HEK293 (cell line): ENCODE results near the gene UBFD1.

Source experiments
- CTCF ChIA-PET: fragments of 350-600 bp; formaldehyde crosslinking; extraction: SDS; loops from one replicate; lab custom pipeline; 2021; ENCODE audit warnings: antibody characterized with exemption; lab: Yijun Ruan, JAX
- POLR2A ChIA-PET: fragments of 300-600 bp; formaldehyde crosslinking; extraction: SDS; loops from one replicate; lab custom pipeline; 2020; ENCODE audit warnings: antibody characterized with exemption, inconsistent platforms; lab: Yijun Ruan, JAX
- H3K27ac ChIP-seq: fragments of 200-500 bp; sonication (Bioruptor generic); 2 replicates; pipeline ENCODE4 v1.5.1; 2014; ENCODE audit warnings: low read depth, low read length, control low read depth, inconsistent platforms; ENCODE audit errors: extremely low read depth
- H3K36me3 ChIP-seq, 2 experiments: fragments of 200-500 bp in 1 of 2; sonication (Bioruptor generic) in 1 of 2; 1 replicate in 1 of 2; 2 replicates in 1 of 2; pipeline ENCODE4 v1.5.1; 2014 to 2017; ENCODE audit warnings: inconsistent platforms in 2 of 2, low read length in 2 of 2; ENCODE audit not compliant: control insufficient read depth in 2 of 2, insufficient read depth in 1 of 2
- H3K4me1 ChIP-seq: fragments of 200-500 bp; sonication (Bioruptor generic); 2 replicates; pipeline ENCODE4 v1.5.1; 2014; ENCODE audit warnings: mild to moderate bottlenecking, low read length, inconsistent platforms; ENCODE audit not compliant: control insufficient read depth, insufficient read depth
- H3K4me3 ChIP-seq: 2 replicates; pipeline ENCODE4 v1.5.1; 2011; ENCODE audit warnings: low read depth, mild to moderate bottlenecking, control low read depth, low read length, moderate library complexity
- H3K9me3 ChIP-seq: fragments of 200-500 bp; sonication (Bioruptor generic); 2 replicates; pipeline ENCODE4 v1.5.1; 2014; ENCODE audit warnings: low read depth, low read length, inconsistent platforms; ENCODE audit not compliant: control insufficient read depth, insufficient read depth
- SP7 ChIP-seq: fragments of 450-650 bp; formaldehyde crosslinking; IDR thresholded peaks from 2 replicates; pipeline ENCODE4 v1.5.1; 2016; ENCODE audit warnings: missing biosample characterization, missing genetic modification characterization
- ZNF202 ChIP-seq: fragments of 450-650 bp; formaldehyde crosslinking; IDR thresholded peaks from 2 replicates; pipeline ENCODE4 v1.5.1; 2016; ENCODE audit warnings: missing biosample characterization, missing genetic modification characterization, borderline replicate concordance
- ZNF211 ChIP-seq: fragments of 450-650 bp; formaldehyde crosslinking; IDR thresholded peaks from 2 replicates; pipeline ENCODE4 v1.5.1; 2016; ENCODE audit warnings: low read depth, missing biosample characterization, missing genetic modification characterization
- ZNF266 ChIP-seq: fragments of 450-650 bp; formaldehyde crosslinking; IDR thresholded peaks from 2 replicates; pipeline ENCODE4 v1.5.1; 2016; ENCODE audit warnings: missing biosample characterization, missing genetic modification characterization, low read depth
- ZNF48 ChIP-seq: fragments of 450-650 bp; formaldehyde crosslinking; IDR thresholded peaks from 2 replicates; pipeline ENCODE4 v1.5.1; 2016; ENCODE audit warnings: missing biosample characterization, missing genetic modification characterization
- ZNF501 ChIP-seq: fragments of 450-650 bp; formaldehyde crosslinking; IDR thresholded peaks from 2 replicates; pipeline ENCODE4 v1.5.1; 2016; ENCODE audit warnings: missing biosample characterization, missing genetic modification characterization
- ZNF549 ChIP-seq: fragments of 450-650 bp; IDR thresholded peaks from 2 replicates; pipeline ENCODE4 v1.5.1; 2018; ENCODE audit warnings: missing biosample characterization, missing genetic modification characterization, mild to moderate bottlenecking, inconsistent platforms, moderate library complexity
- ZNF610 ChIP-seq: fragments of 450-650 bp; formaldehyde crosslinking; IDR thresholded peaks from 2 replicates; pipeline ENCODE4 v1.5.1; 2016; ENCODE audit warnings: missing biosample characterization, missing genetic modification characterization, borderline replicate concordance
- ZNF707 ChIP-seq: fragments of 450-650 bp; formaldehyde crosslinking; IDR thresholded peaks from 2 replicates; pipeline ENCODE4 v1.5.1; 2016; ENCODE audit warnings: missing biosample characterization, missing genetic modification characterization
- TF ChIP-seq, protein P1 (sequence below): fragments of 450-650 bp; formaldehyde crosslinking; IDR thresholded peaks from 2 replicates; pipeline ENCODE4 v1.5.1; 2016; ENCODE audit warnings: missing biosample characterization, missing genetic modification characterization
- TF ChIP-seq, protein P2 (sequence below): fragments of 450-650 bp; formaldehyde crosslinking; IDR thresholded peaks from 2 replicates; pipeline ENCODE4 v1.5.1; 2016; ENCODE audit warnings: missing biosample characterization, missing genetic modification characterization
- TF ChIP-seq, protein P3 (sequence below): fragments of 450-650 bp; formaldehyde crosslinking; IDR thresholded peaks from 2 replicates; pipeline ENCODE4 v1.5.1; 2016; ENCODE audit warnings: missing biosample characterization, missing genetic modification characterization

The UBFD1 gene

DNA sequence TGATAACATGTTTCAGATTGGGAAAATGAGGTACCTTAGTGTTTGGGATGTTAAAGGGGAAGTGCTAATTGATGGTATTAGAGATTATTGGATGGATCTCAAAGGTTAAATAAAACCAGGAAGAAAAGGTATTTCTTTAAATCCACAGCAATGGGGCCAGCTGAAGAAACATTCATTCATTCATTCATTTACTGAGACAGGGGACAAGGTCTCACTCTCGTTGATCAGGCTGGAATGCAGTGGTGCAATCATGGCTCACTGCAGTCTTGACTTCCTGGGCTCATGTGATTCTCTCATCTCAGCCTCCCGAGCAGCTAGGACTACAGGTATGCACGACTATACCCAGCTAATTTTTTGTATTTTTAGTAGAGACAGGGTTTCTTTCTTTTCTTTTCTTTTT, 20.1 kb upstream of the UBFD1 start:
- Histone ChIP-seq H3K36me3 (peaks cover 23 to 65% of the 10 kb centered on the region in 2 experiments; a peak in 2 of 3 replicates), H3K4me1 (no peaks in the 10 kb centered on the region), H3K4me3 (no peak overlapping the region), H3K9me3 (no peaks in the 10 kb centered on the region), H3K27ac (no peak overlapping the region)
- TF ChIP-seq ZNF707 (tag by site-specific recombination) (no peak), ZNF202 (no peak), ZNF549 (tag by site-specific recombination) (no peak), ZNF610 (tag by site-specific recombination) (no peak), ZNF266 (tag by site-specific recombination) (no peak), ZNF501 (tag by site-specific recombination) (no peak), SP7 (tag by site-specific recombination) (no peak), ZNF48 (tag by site-specific recombination) (no peak), ZNF211 (tag by site-specific recombination) (no peak)
- TF ChIP-seq, protein P1, sequence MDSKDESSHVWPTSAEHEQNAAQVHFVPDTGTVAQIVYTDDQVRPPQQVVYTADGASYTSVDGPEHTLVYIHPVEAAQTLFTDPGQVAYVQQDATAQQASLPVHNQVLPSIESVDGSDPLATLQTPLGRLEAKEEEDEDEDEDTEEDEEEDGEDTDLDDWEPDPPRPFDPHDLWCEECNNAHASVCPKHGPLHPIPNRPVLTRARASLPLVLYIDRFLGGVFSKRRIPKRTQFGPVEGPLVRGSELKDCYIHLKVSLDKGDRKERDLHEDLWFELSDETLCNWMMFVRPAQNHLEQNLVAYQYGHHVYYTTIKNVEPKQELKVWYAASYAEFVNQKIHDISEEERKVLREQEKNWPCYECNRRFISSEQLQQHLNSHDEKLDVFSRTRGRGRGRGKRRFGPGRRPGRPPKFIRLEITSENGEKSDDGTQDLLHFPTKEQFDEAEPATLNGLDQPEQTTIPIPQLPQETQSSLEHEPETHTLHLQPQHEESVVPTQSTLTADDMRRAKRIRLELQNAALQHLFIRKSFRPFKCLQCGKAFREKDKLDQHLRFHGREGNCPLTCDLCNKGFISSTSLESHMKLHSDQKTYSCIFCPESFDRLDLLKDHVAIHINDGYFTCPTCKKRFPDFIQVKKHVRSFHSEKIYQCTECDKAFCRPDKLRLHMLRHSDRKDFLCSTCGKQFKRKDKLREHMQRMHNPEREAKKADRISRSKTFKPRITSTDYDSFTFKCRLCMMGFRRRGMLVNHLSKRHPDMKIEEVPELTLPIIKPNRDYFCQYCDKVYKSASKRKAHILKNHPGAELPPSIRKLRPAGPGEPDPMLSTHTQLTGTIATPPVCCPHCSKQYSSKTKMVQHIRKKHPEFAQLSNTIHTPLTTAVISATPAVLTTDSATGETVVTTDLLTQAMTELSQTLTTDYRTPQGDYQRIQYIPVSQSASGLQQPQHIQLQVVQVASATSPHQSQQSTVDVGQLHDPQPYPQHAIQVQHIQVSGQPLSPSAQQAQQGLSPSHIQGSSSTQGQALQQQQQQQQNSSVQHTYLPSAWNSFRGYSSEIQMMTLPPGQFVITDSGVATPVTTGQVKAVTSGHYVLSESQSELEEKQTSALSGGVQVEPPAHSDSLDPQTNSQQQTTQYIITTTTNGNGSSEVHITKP (tag by site-specific recombination) = no peak
- ChIA-PET CTCF (no interaction called here), POLR2A (interaction anchor here (0.8 kb wide), 1 partner anchor 27 kb away, joined by 3 read pairs; the partner anchor contains the start of gene GGA2)

DNA sequence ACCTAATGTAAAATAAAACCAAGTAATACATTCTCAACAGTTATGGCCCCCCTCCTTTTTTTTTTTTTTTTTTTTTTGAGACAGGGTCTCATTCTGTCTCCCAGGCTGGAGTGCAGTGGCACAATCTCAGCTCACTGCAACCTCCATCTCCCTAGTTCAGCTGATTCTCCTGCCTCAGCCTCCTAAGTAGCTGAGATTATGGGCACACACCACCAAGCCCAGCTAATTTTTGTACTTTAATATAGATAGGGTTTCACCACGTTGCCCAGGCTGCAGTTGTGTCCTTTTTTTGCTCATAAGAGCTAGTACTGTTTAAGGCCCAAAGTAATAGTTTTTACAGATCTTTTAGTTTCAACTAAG, 18.6 kb upstream of the UBFD1 start:
- Histone ChIP-seq H3K27ac (no peak overlapping the region), H3K4me3 (no peak overlapping the region), H3K9me3 (no peaks in the 10 kb centered on the region), H3K36me3 (peaks cover 27 to 64% of the 10 kb centered on the region in 2 experiments; a peak in 2 of 3 replicates), H3K4me1 (no peaks in the 10 kb centered on the region)
- TF ChIP-seq, protein P2, sequence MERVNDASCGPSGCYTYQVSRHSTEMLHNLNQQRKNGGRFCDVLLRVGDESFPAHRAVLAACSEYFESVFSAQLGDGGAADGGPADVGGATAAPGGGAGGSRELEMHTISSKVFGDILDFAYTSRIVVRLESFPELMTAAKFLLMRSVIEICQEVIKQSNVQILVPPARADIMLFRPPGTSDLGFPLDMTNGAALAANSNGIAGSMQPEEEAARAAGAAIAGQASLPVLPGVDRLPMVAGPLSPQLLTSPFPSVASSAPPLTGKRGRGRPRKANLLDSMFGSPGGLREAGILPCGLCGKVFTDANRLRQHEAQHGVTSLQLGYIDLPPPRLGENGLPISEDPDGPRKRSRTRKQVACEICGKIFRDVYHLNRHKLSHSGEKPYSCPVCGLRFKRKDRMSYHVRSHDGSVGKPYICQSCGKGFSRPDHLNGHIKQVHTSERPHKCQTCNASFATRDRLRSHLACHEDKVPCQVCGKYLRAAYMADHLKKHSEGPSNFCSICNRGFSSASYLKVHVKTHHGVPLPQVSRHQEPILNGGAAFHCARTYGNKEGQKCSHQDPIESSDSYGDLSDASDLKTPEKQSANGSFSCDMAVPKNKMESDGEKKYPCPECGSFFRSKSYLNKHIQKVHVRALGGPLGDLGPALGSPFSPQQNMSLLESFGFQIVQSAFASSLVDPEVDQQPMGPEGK = 0 out of 2 replicates have a peak, but pooled peaks have one; percentile 17
- TF ChIP-seq, protein P3, sequence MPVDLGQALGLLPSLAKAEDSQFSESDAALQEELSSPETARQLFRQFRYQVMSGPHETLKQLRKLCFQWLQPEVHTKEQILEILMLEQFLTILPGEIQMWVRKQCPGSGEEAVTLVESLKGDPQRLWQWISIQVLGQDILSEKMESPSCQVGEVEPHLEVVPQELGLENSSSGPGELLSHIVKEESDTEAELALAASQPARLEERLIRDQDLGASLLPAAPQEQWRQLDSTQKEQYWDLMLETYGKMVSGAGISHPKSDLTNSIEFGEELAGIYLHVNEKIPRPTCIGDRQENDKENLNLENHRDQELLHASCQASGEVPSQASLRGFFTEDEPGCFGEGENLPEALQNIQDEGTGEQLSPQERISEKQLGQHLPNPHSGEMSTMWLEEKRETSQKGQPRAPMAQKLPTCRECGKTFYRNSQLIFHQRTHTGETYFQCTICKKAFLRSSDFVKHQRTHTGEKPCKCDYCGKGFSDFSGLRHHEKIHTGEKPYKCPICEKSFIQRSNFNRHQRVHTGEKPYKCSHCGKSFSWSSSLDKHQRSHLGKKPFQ (tag by site-specific recombination) = no peak
- ChIA-PET POLR2A (interaction anchor here (1.5 kb wide), 1 partner anchor 19 kb away, joined by 8 read pairs; the partner anchor contains the start of genes EARS2 and UBFD1), CTCF (interaction anchor here (0.7 kb wide), 1 partner anchor 13 kb away, joined by 4 read pairs; no protein-coding TSS in a partner anchor)
